Urinary bladder (tissue), 4 donors: ENCODE results near the gene MYDGF. TPM values are rescaled to one million over a fixed set of nuclear protein-coding genes. Genes with fewer than 3 reads are reported as not detected.

Experiments
- DNase-seq: peaks from one replicate; pipeline ENCODE4 v3.0.0-alpha.2; 2015; ENCODE audit errors: extremely low spot score
- H3K27ac ChIP-seq: one replicate; pipeline ENCODE4 v1.5.1; 2013; ENCODE audit warnings: low read depth, mild to moderate bottlenecking, moderate library complexity
- H3K36me3 ChIP-seq: one replicate; pipeline ENCODE4 v1.6.1; 2013; ENCODE audit warnings: mild to moderate bottlenecking, moderate library complexity; ENCODE audit not compliant: insufficient read depth
- H3K4me1 ChIP-seq: one replicate; pipeline ENCODE4 v1.6.1; 2013; ENCODE audit warnings: mild to moderate bottlenecking, moderate library complexity; ENCODE audit not compliant: insufficient read depth
- H3K4me3 ChIP-seq: one replicate; pipeline ENCODE4 v1.5.1; 2013; ENCODE audit warnings: low read depth, low read length
- WGBS: extraction: QIAGEN DNeasy Blood & Tissue Kit; methylation state at CpG from one replicate; pipeline ENCODE4 v1.1.7; 2013; 5-methylcytosine and 5-hydroxymethylcytosine counted together
- polyA plus RNA-seq: library from polyadenylated mRNA; stranded (reverse); fragments of 200-250 nt; gene quantifications from one replicate; pipeline ENCODE4 v1.2.3, GENCODE V29; 2013
- total RNA-seq: library from RNA; depleted of rRNA; stranded (reverse); fragments of >200 nt; gene quantifications from one replicate; pipeline ENCODE4 v1.2.3, GENCODE V29; 2014
- donor health status: healthy with polysubstance abuse.
- donor health status: healthy.

Gene MYDGF
- total and polyA plus RNA-seq, 2 donors = 49.3 to 104 TPM

GRCh38 chr19:4678881-4679790, 9.0 kb upstream of the MYDGF start:
- Histone ChIP-seq H3K27ac (no peak overlapping the region), H3K4me3 (no peak overlapping the region), H3K36me3 (peaks cover 3% of the 10 kb centered on the region), H3K4me1 (no peaks in the 10 kb centered on the region)
- WGBS = 51% methylated on average over 34 of the region's 34 CpGs
- no peak for DNase-seq

- no peaks in the 10 kb centered on the region for H3K4me1 ChIP-seq
- no peaks in the 10 kb centered on the region for H3K36me3 ChIP-seq
- no peak overlapping the region for H3K27ac ChIP-seq
- 68% methylated on average over 17 of the region's 17 CpGs for WGBS
- no peak overlapping the region for H3K4me3 ChIP-seq
- no peak for DNase-seq
Observed at GRCh38 chr19:4676955-4677731, 7.0 kb upstream of the MYDGF start.

- Histone ChIP-seq H3K27ac (no peak overlapping the region), H3K36me3 (no peaks in the 10 kb centered on the region), H3K4me3 (no peak overlapping the region), H3K4me1 (no peaks in the 10 kb centered on the region)
- WGBS = 93% methylated on average over 16 of the region's 16 CpGs
- no peak for DNase-seq
Observed at GRCh38 chr19:4675346-4675745, 5.2 kb upstream of the MYDGF start.

- no peak overlapping the region for H3K27ac ChIP-seq
- DNase-seq = no peak
- H3K4me3 ChIP-seq = no peak overlapping the region
- no peaks in the 10 kb centered on the region for H3K36me3 ChIP-seq
- WGBS = 96% methylated on average over 4 of the region's 4 CpGs
- no peaks in the 10 kb centered on the region for H3K4me1 ChIP-seq
Observed at GRCh38 chr19:4673726-4674125, 3.6 kb upstream of the MYDGF start.

GRCh38 chr19:4673216-4673615, 3.1 kb upstream of the MYDGF start:
- Histone ChIP-seq H3K36me3 (no peaks in the 10 kb centered on the region), H3K4me3 (no peak overlapping the region), H3K27ac (no peak overlapping the region), H3K4me1 (no peaks in the 10 kb centered on the region)
- DNase-seq = no peak
- WGBS = 56% methylated on average over 4 of the region's 4 CpGs

- H3K36me3 ChIP-seq = no peaks in the 10 kb centered on the region
- no peaks in the 10 kb centered on the region for H3K4me1 ChIP-seq
- H3K4me3 ChIP-seq = no peak overlapping the region
- H3K27ac ChIP-seq = no peak overlapping the region
- WGBS = 69% methylated on average over 10 of the region's 10 CpGs
- no peak for DNase-seq
Observed at GRCh38 chr19:4671185-4671851, 1.2 kb upstream of the MYDGF start.

- Histone ChIP-seq H3K27ac (no peak overlapping the region), H3K4me1 (no peaks in the 10 kb centered on the region), H3K36me3 (peaks cover 7% of the 10 kb centered on the region), H3K4me3 (no peak overlapping the region)
- 89% methylated on average over 12 of the region's 12 CpGs for WGBS
- no peak for DNase-seq
Observed at GRCh38 chr19:4664642-4665041, 5.5 kb downstream of the MYDGF start.

GRCh38 chr19:4662812-4663211, 7.3 kb downstream of the MYDGF start:
- H3K4me3 ChIP-seq = no peak overlapping the region
- 92% methylated on average over 6 of the region's 6 CpGs for WGBS
- H3K27ac ChIP-seq = no peak overlapping the region
- DNase-seq = no peak
- H3K36me3 ChIP-seq = peaks cover 8% of the 10 kb centered on the region
- H3K4me1 ChIP-seq = no peaks in the 10 kb centered on the region

GRCh38 chr19:4662020-4662695, 8.0 kb downstream of the MYDGF start:
- H3K36me3 ChIP-seq = peaks cover 9% of the 10 kb centered on the region
- WGBS = 84% methylated on average over 20 of the region's 20 CpGs
- H3K27ac ChIP-seq = no peak overlapping the region
- DNase-seq = no peak
- H3K4me1 ChIP-seq = no peaks in the 10 kb centered on the region
- no peak overlapping the region for H3K4me3 ChIP-seq

GRCh38 chr19:4660993-4661392, 9.1 kb downstream of the MYDGF start:
- peaks cover 11% of the 10 kb centered on the region for H3K36me3 ChIP-seq
- H3K4me1 ChIP-seq = no peaks in the 10 kb centered on the region
- no peak for DNase-seq
- 91% methylated on average over 4 of the region's 4 CpGs for WGBS
- no peak overlapping the region for H3K4me3 ChIP-seq
- no peak overlapping the region for H3K27ac ChIP-seq

- Histone ChIP-seq H3K4me1 (no peaks in the 10 kb centered on the region), H3K4me3 (no peak overlapping the region), H3K36me3 (peaks cover 11% of the 10 kb centered on the region), H3K27ac (no peak overlapping the region)
- 90% methylated on average over 15 of the region's 15 CpGs for WGBS
- DNase-seq = no peak
Observed at GRCh38 chr19:4660181-4660791, 9.9 kb downstream of the MYDGF start.

GRCh38 chr19:4657835-4658234, 12.3 kb downstream of the MYDGF start:
- no peak for DNase-seq
- peaks cover 11% of the 10 kb centered on the region for H3K36me3 ChIP-seq
- H3K27ac ChIP-seq = no peak overlapping the region
- WGBS = 88% methylated on average over 8 of the region's 8 CpGs
- no peak overlapping the region for H3K4me3 ChIP-seq
- H3K4me1 ChIP-seq = no peaks in the 10 kb centered on the region

GRCh38 chr19:4657262-4657661, 12.9 kb downstream of the MYDGF start:
- peaks cover 8% of the 10 kb centered on the region for H3K36me3 ChIP-seq
- no peaks in the 10 kb centered on the region for H3K4me1 ChIP-seq
- H3K4me3 ChIP-seq = no peak overlapping the region
- 83% methylated on average over 14 of the region's 14 CpGs for WGBS
- no peak for DNase-seq
- no peak overlapping the region for H3K27ac ChIP-seq
